ENCODE data around the gene OXLD1. TPM values are rescaled to one million over a fixed set of nuclear protein-coding genes. Genes with fewer than 3 reads are reported as not detected.

Gene OXLD1
- total and polyA plus RNA-seq, 7 donors, result 15.5 to 44.9 (median 23.6) TPM

DNA sequence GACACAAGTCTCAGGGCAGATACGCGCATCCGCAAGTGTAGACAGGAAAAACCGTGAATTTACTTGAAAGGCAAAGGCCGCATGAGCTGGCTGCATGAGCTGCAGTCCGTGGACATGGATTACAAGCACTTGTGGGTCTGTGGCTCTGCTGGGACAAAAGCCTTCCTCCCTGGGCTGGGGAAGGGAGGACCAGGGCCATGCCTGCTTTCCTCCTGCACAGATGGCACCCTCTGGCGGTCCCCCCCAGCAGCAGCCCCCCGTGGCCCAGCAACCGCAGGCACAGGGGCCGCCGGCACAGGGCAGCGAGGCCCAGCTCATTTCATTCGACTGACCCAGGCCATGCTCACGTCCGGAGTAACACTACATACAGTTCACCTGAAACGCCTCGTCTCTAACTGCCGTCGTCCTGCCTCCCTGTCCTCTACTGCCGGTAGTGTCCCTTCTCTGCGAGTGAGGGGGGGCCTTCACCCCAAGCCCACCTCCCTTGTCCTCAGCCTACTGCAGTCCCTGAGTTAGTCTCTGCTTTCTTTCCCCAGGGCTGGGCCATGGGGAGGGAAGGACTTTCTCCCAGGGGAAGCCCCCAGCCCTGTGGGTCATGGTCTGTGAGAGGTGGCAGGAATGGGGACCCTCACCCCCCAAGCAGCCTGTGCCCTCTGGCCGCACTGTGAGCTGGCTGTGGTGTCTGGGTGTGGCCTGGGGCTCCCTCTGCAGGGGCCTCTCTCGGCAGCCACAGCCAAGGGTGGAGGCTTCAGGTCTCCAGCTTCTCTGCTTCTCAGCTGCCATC lies 35.1 kb upstream of the OXLD1 start:
- no peak for TF ChIP-seq CTCF (IDR thresholded peaks at IDR 0.05)
- Histone ChIP-seq H3K4me3 (peak overlapping the region; percentile 86), H3K9me3 (no peaks in the 10 kb centered on the region), H3K27me3 (ENCODE audit: insufficient read depth in 3 of 3, low read length in 2 of 3) (no peaks in the 10 kb centered on the region), H3K4me1 (peaks cover 37% of the 10 kb centered on the region), H3K36me3 (ENCODE audit: insufficient read depth in 1 of 2, low read depth in 1 of 2) (peaks cover 4 to 74% of the 10 kb centered on the region in 2 donors), H3K27ac (peak overlapping the region; percentile 94)
- intact Hi-C loops (cut with DNase I), result no loop called here
- ATAC-seq, result no peak
- DNase-seq, result no peak
- 65 to 71% (median 66%) methylated on average over 22 to 23 of the region's 23 CpGs for WGBS, 3 donors

- Histone ChIP-seq H3K36me3 (ENCODE audit: insufficient read depth in 1 of 2, low read depth in 1 of 2) (peaks cover 4 to 75% of the 10 kb centered on the region in 2 donors), H3K27ac (no peak overlapping the region), H3K4me1 (peaks cover 37% of the 10 kb centered on the region), H3K4me3 (peak overlapping the region; percentile 86), H3K27me3 (ENCODE audit: insufficient read depth in 3 of 3, low read length in 2 of 3) (no peaks in the 10 kb centered on the region), H3K9me3 (no peaks in the 10 kb centered on the region)
- no peak for DNase-seq
- no peak for ATAC-seq
- intact Hi-C loops (cut with DNase I), result no loop called here
- WGBS, 3 donors, result 81 to 84% (median 82%) methylated on average over 25 of the region's 25 CpGs
- TF ChIP-seq CTCF (IDR thresholded peaks at IDR 0.05), result no peak
Observed at GRCh38 chr17:81700353-81701287, 34.2 kb upstream of the OXLD1 start.

DNA sequence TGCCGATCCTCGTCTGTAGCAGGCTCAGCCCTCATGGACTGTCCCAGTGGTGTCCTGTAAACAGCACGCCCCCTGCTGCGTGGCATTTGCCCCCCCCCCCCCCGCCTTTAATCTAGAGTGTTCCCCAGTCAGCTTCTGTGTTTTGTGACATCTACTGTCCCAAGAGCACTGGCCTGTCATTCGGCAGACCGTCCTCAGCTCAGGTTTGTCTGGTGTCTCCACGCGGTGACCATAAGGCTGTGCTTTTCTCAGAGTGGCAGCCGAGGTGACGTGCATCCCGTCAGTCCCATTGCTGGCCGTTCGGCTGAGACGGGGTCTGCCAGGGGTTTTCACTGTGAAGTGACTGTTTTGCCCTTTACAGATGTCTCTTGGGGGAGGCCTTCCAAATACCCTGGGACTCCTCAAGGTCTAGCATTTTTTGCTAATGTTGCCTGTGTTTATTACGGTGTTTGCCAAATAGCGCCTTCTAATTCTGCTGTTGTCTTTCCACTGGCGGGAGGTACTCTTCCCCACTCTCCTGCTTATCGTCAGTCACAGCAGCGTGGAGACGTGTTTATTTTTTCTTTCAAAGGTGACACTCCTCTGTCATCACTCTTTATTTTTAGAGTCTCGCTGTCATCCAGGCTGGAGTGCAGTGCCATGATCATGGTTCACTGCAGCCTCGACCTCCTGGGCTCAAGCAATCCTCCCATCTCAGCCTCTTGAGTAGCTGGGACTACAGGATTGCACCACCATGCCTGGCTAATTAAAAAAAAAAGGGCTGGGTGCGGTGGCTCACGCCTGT lies 31.0 kb upstream of the OXLD1 start:
- Histone ChIP-seq H3K4me1 (peaks cover 29% of the 10 kb centered on the region), H3K4me3 (no peak overlapping the region), H3K27me3 (ENCODE audit: insufficient read depth in 3 of 3, low read length in 2 of 3) (no peaks in the 10 kb centered on the region), H3K27ac (peak overlapping the region; percentile 78), H3K36me3 (ENCODE audit: insufficient read depth in 1 of 2, low read depth in 1 of 2) (peaks cover 4 to 93% of the 10 kb centered on the region in 2 donors), H3K9me3 (no peaks in the 10 kb centered on the region)
- ATAC-seq (peak; percentile 27 to 73 (median 72)), DNase-seq (no peak)
- intact Hi-C loops (cut with DNase I), result no loop called here
- 59 to 72% (median 59%) methylated on average over 23 to 25 of the region's 25 CpGs for WGBS, 3 donors
- no peak for TF ChIP-seq CTCF (IDR thresholded peaks at IDR 0.05)

DNA sequence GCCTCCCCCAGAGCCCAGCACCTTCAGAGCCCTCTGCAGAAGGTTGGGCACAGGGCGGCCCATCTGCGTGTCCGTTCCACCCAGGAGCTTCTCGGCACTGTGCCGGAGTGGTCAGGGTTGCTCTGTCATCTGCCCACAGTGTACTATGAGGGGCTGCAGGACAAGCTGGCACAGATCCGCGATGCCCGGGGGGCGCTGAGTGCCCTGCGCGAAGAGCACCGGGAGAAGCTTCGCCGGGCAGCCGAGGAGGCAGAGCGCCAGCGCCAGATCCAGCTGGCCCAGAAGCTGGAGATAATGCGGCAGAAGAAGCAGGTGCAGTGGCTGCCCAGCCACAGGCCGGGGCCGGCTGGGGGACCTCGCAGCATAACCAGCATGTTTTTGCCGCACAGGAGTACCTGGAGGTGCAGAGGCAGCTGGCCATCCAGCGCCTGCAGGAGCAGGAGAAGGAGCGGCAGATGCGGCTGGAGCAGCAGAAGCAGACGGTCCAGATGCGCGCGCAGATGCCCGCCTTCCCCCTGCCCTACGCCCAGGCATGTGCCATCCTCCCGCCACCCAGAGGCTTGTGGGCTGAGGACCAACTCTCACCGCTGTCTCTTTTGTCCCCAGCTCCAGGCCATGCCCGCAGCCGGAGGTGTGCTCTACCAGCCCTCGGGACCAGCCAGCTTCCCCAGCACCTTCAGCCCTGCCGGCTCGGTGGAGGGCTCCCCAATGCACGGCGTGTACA lies 30.0 kb upstream of the OXLD1 start:
- intact Hi-C loops (cut with DNase I), result no loop called here
- ATAC-seq (no peak), DNase-seq (no peak)
- Histone ChIP-seq H3K9me3 (no peaks in the 10 kb centered on the region), H3K4me3 (no peak overlapping the region), H3K4me1 (peaks cover 20% of the 10 kb centered on the region), H3K27ac (peak overlapping the region; percentile 78), H3K36me3 (ENCODE audit: insufficient read depth in 1 of 2, low read depth in 1 of 2) (peaks cover 1 to 99% of the 10 kb centered on the region in 2 donors), H3K27me3 (ENCODE audit: insufficient read depth in 3 of 3, low read length in 2 of 3) (no peaks in the 10 kb centered on the region)
- TF ChIP-seq CTCF (IDR thresholded peaks at IDR 0.05), result no peak
- 79 to 86% (median 79%) methylated on average over 40 of the region's 40 CpGs for WGBS, 3 donors
